ENCODE data around the gene MAGI2. TPM values are rescaled to one million over a fixed set of nuclear protein-coding genes. Genes with fewer than 3 reads are reported as not detected.

The MAGI2 gene
- total RNA-seq, 4 donors from 2014 or later, result 7.8 to 44.7 (median 21.1) TPM

DNA sequence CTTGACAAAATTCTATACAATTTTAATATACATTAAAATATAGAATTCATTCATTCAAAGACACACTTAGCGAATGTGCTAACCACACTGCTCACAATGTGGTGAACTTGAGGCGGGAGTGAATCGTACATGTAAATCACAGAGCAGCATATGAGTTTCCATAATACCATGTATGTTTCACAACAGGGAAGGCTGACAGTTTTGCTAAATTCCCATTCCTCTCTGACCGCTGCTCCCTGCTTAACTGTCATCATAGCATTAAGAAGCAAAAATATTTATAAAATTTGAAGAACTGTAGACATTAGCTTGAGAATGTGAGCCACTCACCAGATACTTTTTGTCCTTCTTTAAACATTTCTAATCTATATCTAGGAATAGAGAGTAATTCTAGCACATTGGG lies 763.3 kb downstream of the MAGI2 start:
- no peak for ATAC-seq
- TF ChIP-seq POLR2AphosphoS5 (IDR thresholded peaks at IDR 0.05), result no peak
- TF ChIP-seq EP300 (IDR thresholded peaks at IDR 0.05), result no peak
- TF ChIP-seq, protein P1, sequence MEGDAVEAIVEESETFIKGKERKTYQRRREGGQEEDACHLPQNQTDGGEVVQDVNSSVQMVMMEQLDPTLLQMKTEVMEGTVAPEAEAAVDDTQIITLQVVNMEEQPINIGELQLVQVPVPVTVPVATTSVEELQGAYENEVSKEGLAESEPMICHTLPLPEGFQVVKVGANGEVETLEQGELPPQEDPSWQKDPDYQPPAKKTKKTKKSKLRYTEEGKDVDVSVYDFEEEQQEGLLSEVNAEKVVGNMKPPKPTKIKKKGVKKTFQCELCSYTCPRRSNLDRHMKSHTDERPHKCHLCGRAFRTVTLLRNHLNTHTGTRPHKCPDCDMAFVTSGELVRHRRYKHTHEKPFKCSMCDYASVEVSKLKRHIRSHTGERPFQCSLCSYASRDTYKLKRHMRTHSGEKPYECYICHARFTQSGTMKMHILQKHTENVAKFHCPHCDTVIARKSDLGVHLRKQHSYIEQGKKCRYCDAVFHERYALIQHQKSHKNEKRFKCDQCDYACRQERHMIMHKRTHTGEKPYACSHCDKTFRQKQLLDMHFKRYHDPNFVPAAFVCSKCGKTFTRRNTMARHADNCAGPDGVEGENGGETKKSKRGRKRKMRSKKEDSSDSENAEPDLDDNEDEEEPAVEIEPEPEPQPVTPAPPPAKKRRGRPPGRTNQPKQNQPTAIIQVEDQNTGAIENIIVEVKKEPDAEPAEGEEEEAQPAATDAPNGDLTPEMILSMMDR (IDR thresholded peaks at IDR 0.05), result no peak
- no peak for TF ChIP-seq POLR2A (IDR thresholded peaks at IDR 0.05)
- Histone ChIP-seq H3K27ac (no peak overlapping the region), H3K36me3 (no peaks in the 10 kb centered on the region), H3K4me1 (no peaks in the 10 kb centered on the region), H3K4me3 (no peak overlapping the region), H3K9me3 (no peaks in the 10 kb centered on the region), H3K27me3 (no peaks in the 10 kb centered on the region)
- 85 to 93% methylated on average over 4 of the region's 4 CpGs for WGBS, 2 donors (ENCODE audit: low coverage in 1 of 2)

DNA sequence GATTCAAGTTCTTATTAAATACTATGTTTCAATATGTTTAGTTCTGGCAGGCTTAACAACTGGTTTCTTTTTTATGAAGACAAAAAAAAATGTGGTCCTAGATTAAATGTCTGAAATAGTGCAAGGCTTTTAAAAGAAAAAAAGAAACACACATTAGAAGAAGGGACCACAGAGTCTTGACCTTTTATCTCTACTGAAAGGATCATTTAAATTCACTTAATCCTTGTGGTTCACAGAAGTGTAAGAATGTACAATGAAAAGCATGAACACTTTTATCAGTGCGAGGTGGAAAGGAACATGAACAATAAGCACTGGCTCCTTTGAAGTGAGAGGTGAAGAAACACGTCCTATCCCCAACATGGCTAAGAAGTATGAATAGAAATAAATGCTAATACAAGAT lies 765.1 kb downstream of the MAGI2 start:
- Histone ChIP-seq H3K4me1 (no peaks in the 10 kb centered on the region), H3K27ac (no peak overlapping the region), H3K27me3 (no peaks in the 10 kb centered on the region), H3K4me3 (no peak overlapping the region), H3K9me3 (no peaks in the 10 kb centered on the region), H3K36me3 (no peaks in the 10 kb centered on the region)
- TF ChIP-seq EP300 (IDR thresholded peaks at IDR 0.05), result no peak
- TF ChIP-seq POLR2A (IDR thresholded peaks at IDR 0.05), result no peak
- no peak for TF ChIP-seq POLR2AphosphoS5 (IDR thresholded peaks at IDR 0.05)
- TF ChIP-seq, protein P1 (IDR thresholded peaks at IDR 0.05), result no peak
- ATAC-seq, result no peak
- 86 to 96% methylated on average over 2 of the region's 2 CpGs for WGBS, 2 donors (ENCODE audit: low coverage in 1 of 2)

DNA sequence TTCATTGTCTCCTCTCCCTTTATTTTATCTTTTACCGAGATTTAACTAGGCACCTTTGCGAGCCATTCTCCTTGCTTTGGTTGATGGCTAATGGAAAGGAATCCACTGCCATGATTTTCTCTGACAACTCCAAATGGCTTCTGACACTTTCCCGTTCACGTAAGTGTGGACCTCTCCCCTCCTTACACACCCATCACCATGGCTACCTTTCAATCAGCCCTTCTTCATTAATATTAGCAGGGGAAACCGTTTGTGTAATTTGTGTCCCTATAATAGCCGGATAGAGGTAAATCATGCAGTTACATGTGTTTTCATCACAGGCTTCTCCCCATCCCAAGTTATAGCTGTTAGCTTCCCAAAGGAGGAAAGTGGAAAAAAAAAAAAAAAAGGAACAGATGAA lies 767.3 kb downstream of the MAGI2 start:
- H3K27me3 ChIP-seq, result no peaks in the 10 kb centered on the region
- H3K4me1 ChIP-seq, result no peaks in the 10 kb centered on the region
- no peak for ATAC-seq
- 77 to 78% methylated on average over 5 to 6 of the region's 6 CpGs for WGBS, 2 donors (ENCODE audit: low coverage in 1 of 2)
- H3K9me3 ChIP-seq, result no peaks in the 10 kb centered on the region
- H3K4me3 ChIP-seq, result no peak overlapping the region
- H3K27ac ChIP-seq, result no peak overlapping the region
- TF ChIP-seq EP300 (IDR thresholded peaks at IDR 0.05) (no peak), POLR2A (IDR thresholded peaks at IDR 0.05) (no peak), POLR2AphosphoS5 (IDR thresholded peaks at IDR 0.05) (no peak)
- H3K36me3 ChIP-seq, result no peaks in the 10 kb centered on the region

DNA sequence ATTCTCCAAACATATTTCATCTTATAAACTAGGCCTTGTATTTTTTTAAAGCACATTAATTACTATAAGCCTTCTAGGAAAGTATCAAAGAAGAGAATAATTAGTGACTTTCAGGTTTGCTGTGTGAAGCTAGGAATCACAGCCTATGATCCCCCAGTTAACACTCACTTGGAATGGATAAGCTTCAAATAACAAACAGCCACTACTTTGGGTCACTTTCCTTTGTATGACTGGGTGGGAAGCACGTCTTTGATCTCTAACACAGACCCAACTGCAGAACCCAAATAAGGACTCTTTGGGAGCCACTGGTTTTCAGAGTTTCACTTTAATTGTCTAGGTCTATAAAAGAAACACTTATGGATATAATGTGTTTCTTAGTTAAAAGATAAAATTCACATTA lies 769.3 kb downstream of the MAGI2 start:
- H3K27me3 ChIP-seq, result no peaks in the 10 kb centered on the region
- TF ChIP-seq EP300 (IDR thresholded peaks at IDR 0.05), result no peak
- TF ChIP-seq, protein P1 (IDR thresholded peaks at IDR 0.05), result no peak
- no peak for TF ChIP-seq POLR2A (IDR thresholded peaks at IDR 0.05)
- no peak for TF ChIP-seq POLR2AphosphoS5 (IDR thresholded peaks at IDR 0.05)
- no peak for ATAC-seq
- no peak overlapping the region for H3K27ac ChIP-seq
- H3K4me3 ChIP-seq, result no peak overlapping the region
- no peaks in the 10 kb centered on the region for H3K36me3 ChIP-seq
- WGBS, 2 donors (ENCODE audit: low coverage in 1 of 2), result 93 to 100% methylated on average over 1 of the region's 1 CpG
- H3K4me1 ChIP-seq, result no peaks in the 10 kb centered on the region
- no peaks in the 10 kb centered on the region for H3K9me3 ChIP-seq

DNA sequence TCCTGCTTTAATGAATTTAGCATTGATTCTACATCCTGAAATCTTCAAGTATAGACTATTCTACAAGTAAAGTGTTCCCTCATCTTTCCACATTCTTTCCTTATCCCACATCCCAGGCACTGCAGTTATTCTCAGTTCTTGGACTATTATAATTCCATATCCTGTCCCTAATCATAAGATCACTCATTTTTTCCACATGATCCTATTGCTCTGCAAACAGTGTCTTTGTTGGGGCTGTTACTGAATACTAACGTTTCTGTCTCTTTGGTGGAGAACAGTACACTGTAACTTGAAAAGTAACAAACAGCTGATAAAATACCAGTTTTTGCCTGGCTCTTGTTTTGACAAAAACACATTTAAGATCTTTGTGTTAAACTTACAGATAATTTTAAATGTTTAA lies 769.9 kb downstream of the MAGI2 start:
- H3K27ac ChIP-seq, result no peak overlapping the region
- H3K27me3 ChIP-seq, result no peaks in the 10 kb centered on the region
- H3K36me3 ChIP-seq, result no peaks in the 10 kb centered on the region
- no peaks in the 10 kb centered on the region for H3K9me3 ChIP-seq
- no peak overlapping the region for H3K4me3 ChIP-seq
- TF ChIP-seq EP300 (IDR thresholded peaks at IDR 0.05), result no peak
- TF ChIP-seq, protein P1 (IDR thresholded peaks at IDR 0.05), result no peak
- no peak for TF ChIP-seq POLR2A (IDR thresholded peaks at IDR 0.05)
- TF ChIP-seq POLR2AphosphoS5 (IDR thresholded peaks at IDR 0.05), result no peak
- no peak for ATAC-seq
- no peaks in the 10 kb centered on the region for H3K4me1 ChIP-seq
- 20% methylated on average over 1 of the region's 1 CpG for WGBS, 2 donors (ENCODE audit: low coverage in 1 of 2)
